T-cell (primary cell): ENCODE measurements around the gene CD79B. TPM values are rescaled to one million over a fixed set of nuclear protein-coding genes. Genes with fewer than 3 reads are reported as not detected.
"Not testable (repeated sequence)": the region's sequence is repeated elsewhere in the genome, so short reads cannot be mapped to it uniquely, and the experiment has no call there.

ENCODE experiments used
- ATAC-seq, 4 experiments: fragments of 200-7000 bp in 3 of 4; fragments of 150-1000 bp in 1 of 4; cut with Tn5 transposase; replicated peaks in 1 of 4; 1 replicate in 3 of 4; 2 replicates in 1 of 4; pipeline ENCODE4 v1.10.0; 2021; ENCODE audit warnings: moderate library complexity in 3 of 4, mild to moderate bottlenecking in 2 of 4, moderate number of reproducible peaks in 1 of 4
- CTCF ChIA-PET, 2 donors: fragments of 300-600 bp; sonication (Branson Sonifier 250); formaldehyde crosslinking; loops; one replicate each; lab custom pipeline; 2022; ENCODE audit warnings: antibody characterized with exemption in 2 of 2; lab: Charles Lee
- POLR2A ChIA-PET, 2 donors: fragments of 300-600 bp; sonication (Branson Sonifier 250); formaldehyde crosslinking; loops; one replicate each; lab custom pipeline; 2022; ENCODE audit warnings: antibody characterized with exemption in 2 of 2; lab: Charles Lee
- DNase-seq, 35 experiments: peaks; one replicate each; pipeline versions ENCODE4 v3.0.0 to v3.0.0-alpha.2; 2013 to 2023
- H3K27ac ChIP-seq: one replicate; pipeline ENCODE4 v1.5.1; 2013; ENCODE audit warnings: low read length
- H3K27me3 ChIP-seq, 2 experiments: replicated peaks in 1 of 2; 1 replicate in 1 of 2; 2 replicates in 1 of 2; pipeline versions ENCODE4 v1.6.1 to v1.7.0; 2013; ENCODE audit warnings: low read length in 1 of 2, mixed read lengths in 1 of 2; ENCODE audit not compliant: control insufficient read depth in 2 of 2, insufficient read depth in 2 of 2; ENCODE audit errors: extremely low read depth in 1 of 2
- H3K36me3 ChIP-seq, 2 donors: 1 replicate in 1 of 2; 2 replicates in 1 of 2; pipeline versions ENCODE4 v1.6.1 to v1.7.0; 2013; ENCODE audit warnings: low read length in 1 of 2; ENCODE audit not compliant: control insufficient read depth in 2 of 2, insufficient read depth in 1 of 2; ENCODE audit errors: extremely low read depth in 1 of 2
- H3K4me1 ChIP-seq, 2 experiments: 1 replicate in 1 of 2; 2 replicates in 1 of 2; pipeline versions ENCODE4 v1.6.1 to v1.7.0; 2013; ENCODE audit warnings: low read length in 2 of 2, mixed read lengths in 1 of 2; ENCODE audit not compliant: insufficient read depth in 2 of 2, control insufficient read depth in 1 of 2; ENCODE audit errors: extremely low read depth in 1 of 2
- H3K4me3 ChIP-seq, 2 donors: 1 replicate in 1 of 2; 2 replicates in 1 of 2; pipeline versions ENCODE4 v1.5.1 to v1.7.0; 2013; ENCODE audit warnings: mild to moderate bottlenecking in 2 of 2, low read length in 1 of 2, moderate library complexity in 1 of 2; ENCODE audit not compliant: control insufficient read depth in 1 of 2; ENCODE audit errors: extremely low read depth in 1 of 2
- H3K9me3 ChIP-seq: 2 replicates; pipeline ENCODE4 v1.7.0; 2013
- H3K27ac Mint-ChIP-seq, 2 donors: one replicate each; pipeline ENCODE4 v1.8.0; 2020 to 2021; ENCODE audit warnings: mild to moderate bottlenecking in 2 of 2, mixed read lengths in 2 of 2
- H3K27me3 Mint-ChIP-seq, 2 donors: one replicate each; pipeline ENCODE4 v1.8.0; 2021 to 2022; ENCODE audit warnings: mixed read lengths in 2 of 2
- H3K36me3 Mint-ChIP-seq: one replicate; pipeline ENCODE4 v1.8.0; 2021; ENCODE audit warnings: mixed read lengths
- H3K4me1 Mint-ChIP-seq, 3 donors: one replicate each; pipeline ENCODE4 v1.8.0; 2020 to 2022; ENCODE audit warnings: mixed read lengths in 3 of 3, mild to moderate bottlenecking in 1 of 3
- H3K4me3 Mint-ChIP-seq, 3 donors: one replicate each; pipeline ENCODE4 v1.8.0; 2020 to 2022; ENCODE audit warnings: mild to moderate bottlenecking in 3 of 3, mixed read lengths in 3 of 3, moderate library complexity in 3 of 3
- H3K9me3 Mint-ChIP-seq, 3 donors: one replicate each; pipeline ENCODE4 v1.8.0; 2020 to 2022; ENCODE audit warnings: mixed read lengths in 3 of 3
- WGBS: methylation state at CpG from one replicate; pipeline ENCODE4 v1.1.5; 2013; ENCODE audit warnings: missing lambda C conversion rate; ENCODE audit not compliant: insufficient coverage; 5-methylcytosine and 5-hydroxymethylcytosine counted together
- total RNA-seq, 35 experiments: library from RNA in 6 of 35; stranded (reverse) in 6 of 35; fragments of 120-200 nt in 1 of 35; gene quantifications; one replicate each; pipeline versions ENCODE4 v1.2.1 to v1.2.4 and lab custom pipeline; 2013 to 2026

Gene CD79B
- total RNA-seq, 5 donors from 2014 or later (not counting 1 experiment from before 2014, with no cell fraction given), result 13.4 to 53.1 (median 27.7) TPM

DNA sequence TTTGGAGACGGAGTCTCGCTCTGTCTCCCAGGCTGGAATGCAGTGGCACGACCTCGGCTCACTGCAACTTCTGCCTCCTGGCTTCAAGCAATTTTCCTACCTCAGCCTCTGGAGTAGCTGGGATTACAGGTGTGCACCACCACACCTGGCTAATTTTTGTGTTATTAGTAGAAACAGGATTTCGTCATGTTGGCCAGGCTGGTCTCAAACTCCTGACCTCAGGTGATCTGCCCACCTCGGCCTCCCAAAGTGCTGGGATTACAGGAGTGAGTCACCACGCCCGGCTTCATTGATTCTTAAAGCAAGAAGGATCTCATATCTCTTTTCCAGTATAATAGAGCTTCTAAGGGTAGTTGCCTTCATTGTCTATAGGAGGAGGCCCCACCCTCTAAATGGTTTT is 27.3 kb downstream of the CD79B start:
- H3K27me3 Mint-ChIP-seq, H3K4me3 ChIP-seq, H3K36me3 Mint-ChIP-seq, H3K4me3 Mint-ChIP-seq, H3K27me3 ChIP-seq, ATAC-seq, H3K27ac Mint-ChIP-seq, H3K4me1 Mint-ChIP-seq, DNase-seq, H3K9me3 ChIP-seq, H3K36me3 ChIP-seq, H3K9me3 Mint-ChIP-seq, H3K4me1 ChIP-seq, H3K27ac ChIP-seq: not testable (repeated sequence)
- POLR2A ChIA-PET, result interaction anchor here in 1 of 2 donors (0.6 to 0.7 kb wide), 2 partner anchors 229 to 240 kb away, joined by 3 to 6 read pairs; no protein-coding TSS in a partner anchor
- CTCF ChIA-PET, result interaction anchor here (0.5 to 1.7 kb wide), 5 partner anchors 121 to 564 kb away, joined by 3 to 10 read pairs (median 4); no protein-coding TSS in a partner anchor
- WGBS, result 86% methylated on average over 1 of the region's 8 CpGs

DNA sequence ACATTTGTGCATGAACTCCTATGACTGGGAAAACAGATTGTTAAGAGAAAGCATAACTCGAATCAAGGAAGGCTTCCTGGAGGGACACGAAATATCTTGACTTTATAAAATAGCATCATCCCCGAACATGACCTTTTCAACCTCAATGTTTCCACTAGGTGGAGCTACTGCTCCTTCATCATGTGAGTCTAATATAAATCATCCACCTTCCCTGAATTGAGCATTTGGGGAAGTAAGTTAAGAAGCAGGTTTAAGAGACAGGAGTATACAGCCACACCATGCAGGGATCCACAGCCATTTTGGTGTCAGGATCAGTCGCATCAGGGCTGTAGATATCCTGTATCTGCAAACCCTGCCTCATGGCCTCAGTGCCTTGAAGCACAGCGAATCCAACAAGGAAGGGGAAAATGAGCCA is 28.3 kb downstream of the CD79B start:
- H3K4me3 ChIP-seq, H3K4me1 ChIP-seq, H3K36me3 ChIP-seq, H3K27ac Mint-ChIP-seq, H3K9me3 Mint-ChIP-seq, POLR2A ChIA-PET, H3K4me1 Mint-ChIP-seq, H3K9me3 ChIP-seq, H3K36me3 Mint-ChIP-seq, H3K27me3 ChIP-seq, H3K4me3 Mint-ChIP-seq, H3K27me3 Mint-ChIP-seq, H3K27ac ChIP-seq: not testable (repeated sequence)
- ATAC-seq, result peak; percentile 60 to 75 (median 70)
- WGBS, result 100% methylated on average over 1 of the region's 5 CpGs
- CTCF ChIA-PET, result interaction anchor here (0.6 to 1.0 kb wide), 3 partner anchors 14 to 565 kb away, joined by 3 to 4 read pairs (median 3); no protein-coding TSS in a partner anchor
- peak in 9 of 35 experiments; percentile 10 to 51 (median 18) for DNase-seq

DNA sequence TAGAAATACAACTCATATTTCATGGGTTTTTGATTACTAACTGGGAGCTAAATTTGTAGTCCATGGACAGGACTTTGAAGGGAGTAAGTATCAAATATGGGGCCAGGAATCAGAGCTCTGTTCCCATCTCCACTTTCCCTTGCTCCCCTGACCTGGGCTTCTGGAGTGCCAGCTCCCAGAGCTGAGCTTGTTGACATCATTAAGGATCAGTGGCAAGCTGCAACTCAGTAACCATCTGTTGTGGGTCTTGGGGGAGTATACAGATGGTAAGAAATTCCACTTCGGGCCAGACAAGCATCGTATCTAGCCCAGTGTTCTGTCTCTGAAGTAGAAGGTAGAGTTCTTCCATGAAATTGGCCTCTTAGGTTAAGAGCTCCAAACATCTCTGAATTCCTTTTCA is 30.2 kb downstream of the CD79B start:
- H3K9me3 ChIP-seq, H3K27me3 ChIP-seq, H3K9me3 Mint-ChIP-seq, H3K36me3 ChIP-seq, H3K4me3 ChIP-seq, H3K4me3 Mint-ChIP-seq, H3K4me1 Mint-ChIP-seq, POLR2A ChIA-PET, H3K36me3 Mint-ChIP-seq, H3K27me3 Mint-ChIP-seq, ATAC-seq, H3K27ac Mint-ChIP-seq, H3K4me1 ChIP-seq, DNase-seq, H3K27ac ChIP-seq: not testable (repeated sequence)
- CTCF ChIA-PET, result interaction anchor here (0.6 to 1.2 kb wide), 6 partner anchors 11 to 902 kb away, joined by 3 to 4 read pairs (median 3); no protein-coding TSS in a partner anchor
- 100% methylated on average over 1 of the region's 2 CpGs for WGBS

DNA sequence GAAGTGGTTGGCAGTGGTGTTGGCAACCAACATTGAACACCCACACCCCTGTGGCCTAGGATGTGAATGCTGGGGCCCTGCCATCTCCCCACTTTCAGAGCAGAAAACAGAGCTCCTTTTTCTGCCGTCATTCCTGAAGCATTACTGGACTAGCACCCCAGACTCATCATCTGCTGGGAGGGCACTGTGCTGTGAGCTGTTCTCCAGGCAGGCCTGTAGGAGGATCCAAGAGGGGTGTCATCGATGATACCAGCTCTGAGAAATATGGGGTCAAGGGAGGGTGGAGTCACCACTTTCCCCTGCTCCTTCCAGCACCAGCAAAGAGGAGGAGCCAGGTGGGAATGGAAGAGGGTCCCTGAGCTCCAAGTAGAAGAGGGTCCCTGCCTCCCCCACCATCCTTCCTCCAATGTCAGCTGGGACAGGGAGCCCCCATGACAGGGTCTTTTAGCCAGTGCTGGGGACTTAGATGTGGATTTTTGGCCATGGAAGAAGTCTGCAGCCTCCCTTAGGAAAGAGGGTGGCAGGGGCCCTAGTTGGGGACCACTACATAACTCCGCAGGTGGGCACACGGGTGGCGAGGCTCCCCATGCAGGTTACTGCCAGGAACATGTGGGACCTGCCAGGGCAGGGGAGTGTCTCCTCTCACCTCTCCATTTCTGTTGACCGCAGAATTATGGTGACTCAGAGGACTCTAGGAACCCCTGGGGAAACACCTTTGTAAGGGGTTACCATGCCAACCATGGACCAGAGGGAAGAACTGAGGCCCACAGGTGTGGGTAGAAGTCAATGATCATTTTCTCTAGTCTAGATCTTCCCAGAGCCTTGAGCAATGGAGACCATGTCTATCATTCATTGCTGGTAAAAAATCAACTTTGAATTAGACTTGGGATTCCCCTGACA is 33.0 kb downstream of the CD79B start:
- H3K4me1 ChIP-seq, H3K9me3 Mint-ChIP-seq, H3K27me3 ChIP-seq, H3K27me3 Mint-ChIP-seq, H3K36me3 ChIP-seq, H3K4me3 Mint-ChIP-seq, H3K4me3 ChIP-seq, POLR2A ChIA-PET, H3K4me1 Mint-ChIP-seq, H3K36me3 Mint-ChIP-seq, H3K27ac ChIP-seq, H3K27ac Mint-ChIP-seq, H3K9me3 ChIP-seq: not testable (repeated sequence)
- CTCF ChIA-PET, result interaction anchor here (0.6 kb wide), 2 partner anchors 63 to 119 kb away, joined by 3 read pairs; no protein-coding TSS in a partner anchor
- ATAC-seq (peak in 2 of 4 experiments; percentile 38 to 58), DNase-seq (peak in 3 of 35 experiments; percentile 7 to 47 (median 13))
- 100% methylated on average over 1 of the region's 6 CpGs for WGBS

DNA sequence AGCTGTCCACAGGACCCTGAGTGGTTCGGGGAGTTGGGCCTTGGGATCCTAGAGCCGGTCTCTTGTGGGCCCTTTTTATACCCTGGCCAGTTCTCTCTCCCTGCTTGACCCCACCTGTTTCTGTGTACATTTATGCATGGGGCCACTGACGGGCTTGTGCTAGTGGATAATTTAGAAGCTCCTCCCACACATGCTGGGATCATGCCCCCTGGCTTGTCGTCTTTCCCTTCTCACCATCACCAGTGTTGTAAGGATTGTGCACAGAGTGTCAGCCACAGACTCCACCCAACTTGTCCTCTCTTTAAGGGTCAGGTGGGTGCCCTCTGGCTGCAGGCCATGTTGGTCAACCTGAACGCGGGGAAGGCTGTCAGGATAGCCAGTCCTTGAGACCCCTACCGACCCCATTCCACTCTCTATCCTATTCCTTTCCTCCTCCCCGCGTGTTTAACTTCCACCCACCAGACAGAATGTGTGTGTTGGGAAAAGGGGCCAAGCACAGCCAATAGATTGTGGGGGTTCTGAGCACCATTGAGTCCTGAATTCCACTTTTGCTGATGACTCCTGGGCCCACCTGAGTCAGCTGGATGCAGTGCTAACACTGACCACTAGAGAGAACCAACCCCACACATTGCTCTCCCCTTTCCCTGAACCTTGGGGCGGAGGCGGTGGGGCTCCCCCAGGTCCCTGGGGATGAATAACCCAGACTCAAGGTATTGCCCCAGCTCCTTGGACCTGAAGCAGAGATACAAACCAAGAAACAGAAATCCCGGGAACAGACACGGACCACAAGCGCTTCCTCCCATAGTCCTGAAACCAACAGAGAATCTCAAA is 35.4 kb downstream of the CD79B start, which contains the start of gene CSH1:
TSS of gene CSH1 (minus strand) at position 51 of the 831 bp plus-strand sequence. CDS start 63 bp downstream, outside the sequence.
- no CpG with 5 or more reads among the region's 14 CpGs for WGBS
- CTCF ChIA-PET, ATAC-seq, POLR2A ChIA-PET, H3K27me3 ChIP-seq, DNase-seq, H3K27me3 Mint-ChIP-seq, H3K27ac Mint-ChIP-seq, H3K9me3 Mint-ChIP-seq, H3K4me3 ChIP-seq, H3K36me3 Mint-ChIP-seq, H3K36me3 ChIP-seq, H3K4me1 ChIP-seq, H3K9me3 ChIP-seq, H3K4me1 Mint-ChIP-seq, H3K4me3 Mint-ChIP-seq, H3K27ac ChIP-seq: not testable (repeated sequence)

DNA sequence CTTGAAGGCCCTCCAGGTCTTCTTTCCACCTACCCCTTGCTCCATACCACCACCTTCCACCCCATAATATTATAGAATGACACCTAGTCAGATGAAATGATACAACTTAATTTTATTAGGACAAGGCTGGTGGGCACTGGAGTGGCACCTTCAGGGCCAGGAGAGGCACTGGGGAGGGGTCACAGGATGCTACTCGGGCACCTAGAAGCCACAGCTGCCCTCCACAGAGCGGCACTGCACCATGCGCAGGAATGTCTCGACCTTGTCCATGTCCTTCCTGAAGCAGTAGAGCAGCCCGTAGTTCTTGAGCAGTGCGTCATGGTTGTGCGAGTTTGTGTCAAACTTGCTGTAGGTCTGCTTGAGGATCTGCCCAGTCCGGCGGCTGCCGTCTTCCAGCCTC is 37.3 kb downstream of the CD79B start:
- CTCF ChIA-PET, H3K27me3 ChIP-seq, H3K4me3 ChIP-seq, DNase-seq, H3K36me3 ChIP-seq, H3K27ac ChIP-seq, H3K9me3 ChIP-seq, H3K4me3 Mint-ChIP-seq, H3K36me3 Mint-ChIP-seq, H3K4me1 ChIP-seq, ATAC-seq, H3K4me1 Mint-ChIP-seq, H3K9me3 Mint-ChIP-seq, H3K27me3 Mint-ChIP-seq, POLR2A ChIA-PET, H3K27ac Mint-ChIP-seq: not testable (repeated sequence)
- WGBS, result no CpG with 5 or more reads among the region's 10 CpGs
